NCI-H1105 treated with DMSO at 0.1 percent for 48 hours (cell line): ENCODE measurements around the gene IFT43.
"Not testable (repeated sequence)": the region's sequence is repeated elsewhere in the genome, so short reads cannot be mapped to it uniquely, and the experiment has no call there.

ENCODE experiments used
- DNase-seq: peaks from one replicate; lab custom pipeline; 2025; lab: John Stamatoyannopoulos, UW

Gene IFT43

GRCh38 chr14:75980856-75981255, 4.7 kb upstream of the IFT43 start:
- no peak for DNase-seq

- DNase-seq, result peak; percentile 65
These were observed 3.9 kb upstream of the IFT43 start, which contains the start of gene TGFB3 for GRCh38 chr14:75981426-75982265. Gene TGFB3, minus strand, starts transcription at chr14:75981995. Its CDS starts 1,102 bp downstream, at chr14:75980893.

GRCh38 chr14:75982266-75983018, 3.1 kb upstream of the IFT43 start:
- DNase-seq, result peak; percentile 68

GRCh38 chr14:75983019-75983358, 2.6 kb upstream of the IFT43 start:
- DNase-seq, result no peak

GRCh38 chr14:75984674-75985073, 889 bp upstream of the IFT43 start:
- DNase-seq, result no peak

GRCh38 chr14:75986439-75986765, 839 bp downstream of the IFT43 start:
- no peak for DNase-seq

GRCh38 chr14:75987201-75987970, 1.8 kb downstream of the IFT43 start:
- DNase-seq, result no peak

GRCh38 chr14:75989134-75989533, 3.6 kb downstream of the IFT43 start:
- no peak for DNase-seq

GRCh38 chr14:75990297-75990696, 4.7 kb downstream of the IFT43 start:
- no peak for DNase-seq

- no peak for DNase-seq
These were observed 6.2 kb downstream of the IFT43 start for GRCh38 chr14:75991753-75992152.

GRCh38 chr14:75993567-75994041, 8.0 kb downstream of the IFT43 start:
- no peak for DNase-seq

GRCh38 chr14:75995372-75996041, 9.9 kb downstream of the IFT43 start:
- no peak for DNase-seq

- DNase-seq, result no peak
These were observed 10.9 kb downstream of the IFT43 start for GRCh38 chr14:75996488-75996887.

GRCh38 chr14:75999511-76000190, 14.1 kb downstream of the IFT43 start:
- no peak for DNase-seq

- no peak for DNase-seq
These were observed 16.8 kb downstream of the IFT43 start for GRCh38 chr14:76002383-76002782.

- no peak for DNase-seq
These were observed 20.7 kb downstream of the IFT43 start for GRCh38 chr14:76006253-76006652.

- no peak for DNase-seq
These were observed 21.8 kb downstream of the IFT43 start for GRCh38 chr14:76007379-76007778.

- DNase-seq, result no peak
These were observed 22.3 kb downstream of the IFT43 start for GRCh38 chr14:76007852-76008251.

- DNase-seq, result not testable (repeated sequence)
These were observed 24.1 kb downstream of the IFT43 start for GRCh38 chr14:76009627-76010026.

GRCh38 chr14:76011930-76012329, 26.4 kb downstream of the IFT43 start:
- no peak for DNase-seq

- DNase-seq, result no peak
These were observed 26.8 kb downstream of the IFT43 start for GRCh38 chr14:76012354-76012753.
